Measurements from ENCODE around the gene IPMK.

DNA sequence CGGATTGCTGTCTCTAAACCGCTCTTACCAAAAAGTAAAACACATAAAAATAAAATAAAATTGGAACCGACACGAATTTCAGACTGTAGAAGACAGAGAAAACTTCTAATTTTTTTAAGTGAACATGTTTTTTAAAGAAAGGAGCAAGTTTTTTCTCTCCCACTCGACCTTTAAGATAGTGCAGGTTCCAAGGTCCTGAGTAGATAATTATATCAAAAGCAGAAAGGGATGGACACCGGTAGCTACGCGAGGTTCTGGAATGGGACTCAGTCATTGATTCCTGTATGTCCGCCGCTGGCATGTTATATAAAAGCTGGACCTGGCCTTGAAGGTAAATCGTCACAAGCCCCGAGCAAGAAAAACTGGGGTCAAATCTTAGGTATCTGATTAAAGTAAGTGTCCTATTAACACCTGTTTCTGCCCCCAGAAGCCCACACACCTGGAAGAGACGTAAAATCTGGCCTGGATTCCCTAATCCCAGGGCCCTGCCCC is 806 bp upstream of the IPMK start:
- TF ChIP-seq CTCF (IDR thresholded peaks at IDR 0.05 in 2 of 3, conservative IDR thresholded peaks at IDR 0.05 in 1 of 3; ENCODE audit: borderline replicate concordance in 1 of 3, insufficient read depth in 1 of 3, low read depth in 2 of 3, low read length in 2 of 3) (no peak), JUND (IDR thresholded peaks at IDR 0.05) (no peak), EZH2 (IDR thresholded peaks at IDR 0.05) (no peak), ZNF274 (IDR thresholded peaks at IDR 0.05; ENCODE audit: low read depth, low read length) (no peak), SIN3A (IDR thresholded peaks at IDR 0.05; ENCODE audit: low read depth) (no peak), POLR2A (IDR thresholded peaks at IDR 0.05; ENCODE audit: borderline replicate concordance, extremely low read depth, insufficient read depth, insufficient read length) (no peak), CEBPB (IDR thresholded peaks at IDR 0.05; ENCODE audit: low read depth) (no peak), RAD21 (IDR thresholded peaks at IDR 0.05; ENCODE audit: low read depth) (no peak), REST (IDR thresholded peaks at IDR 0.05; ENCODE audit: low read depth) (no peak), CBX3 (IDR thresholded peaks at IDR 0.05; ENCODE audit: low read depth) (no peak), POLR2AphosphoS5 (IDR thresholded peaks at IDR 0.05; ENCODE audit: low read depth, low read length) (no peak), EGR1 (IDR thresholded peaks at IDR 0.05; ENCODE audit: low read depth) (no peak)

Measured in HCT116 (cell line).